Limb (tissue), 2 donors: ENCODE data around the gene SLC25A19.
"Not testable (repeated sequence)": the region's sequence is repeated elsewhere in the genome, so short reads cannot be mapped to it uniquely, and the experiment has no call there.

Experiments used
- DNase-seq, 2 donors: peaks; one replicate each; pipeline ENCODE4 v3.0.0-alpha.2; 2016; ENCODE audit errors: extremely low spot score in 2 of 2

SLC25A19 gene

DNA sequence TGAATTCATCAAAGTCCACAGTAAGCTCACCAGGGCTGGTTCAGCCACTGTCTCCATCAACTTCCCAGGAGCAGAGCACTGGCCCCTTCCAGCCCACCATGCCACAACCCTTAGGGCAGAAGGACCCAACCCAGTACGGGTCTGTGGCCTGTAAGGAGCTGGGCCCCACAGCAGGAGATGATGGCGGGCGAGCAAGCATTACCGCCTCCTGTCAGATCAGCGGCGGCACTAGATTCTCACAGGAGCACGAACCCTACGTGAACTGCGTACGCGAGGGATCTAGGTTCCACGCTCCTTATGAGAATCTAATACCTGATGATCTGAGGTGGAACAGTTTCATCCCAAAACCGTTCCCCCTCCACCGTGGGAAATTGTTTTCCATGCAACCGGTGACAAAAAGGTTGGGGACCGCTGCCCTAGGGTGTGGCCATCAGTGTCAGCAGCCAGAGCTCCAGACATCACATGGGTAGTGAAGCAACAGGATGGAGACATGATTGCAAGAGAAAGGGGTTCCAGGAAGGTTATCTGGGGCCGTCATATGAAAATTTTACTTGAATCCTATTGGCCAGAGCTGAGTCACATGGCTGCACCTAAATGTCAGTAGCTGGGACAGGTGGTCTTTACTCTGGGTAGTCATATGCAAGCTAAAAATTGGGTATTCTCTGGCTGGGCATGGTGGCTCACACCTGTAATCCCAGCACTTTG lies 12.4 kb upstream of the SLC25A19 start:
- no peak for DNase-seq

DNA sequence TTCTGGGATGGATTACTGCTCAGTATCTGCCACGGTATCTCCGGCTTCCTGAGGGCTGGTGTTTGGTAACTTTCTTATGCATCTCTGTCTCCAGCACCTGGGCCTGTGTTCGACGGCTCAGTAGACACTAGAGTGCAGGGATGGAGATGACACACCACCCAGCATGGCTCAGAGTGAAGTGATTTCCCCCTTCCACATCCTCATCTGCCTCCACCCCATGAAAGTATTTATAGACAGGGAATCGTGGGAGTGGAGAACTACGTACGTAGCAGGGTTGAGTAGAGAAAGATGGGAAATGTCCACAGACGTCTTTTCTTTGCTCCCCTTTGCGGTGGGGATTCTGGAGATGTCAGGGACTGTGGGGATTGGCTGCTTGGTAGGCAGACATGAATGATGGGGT lies 11.8 kb upstream of the SLC25A19 start:
- no peak for DNase-seq

DNA sequence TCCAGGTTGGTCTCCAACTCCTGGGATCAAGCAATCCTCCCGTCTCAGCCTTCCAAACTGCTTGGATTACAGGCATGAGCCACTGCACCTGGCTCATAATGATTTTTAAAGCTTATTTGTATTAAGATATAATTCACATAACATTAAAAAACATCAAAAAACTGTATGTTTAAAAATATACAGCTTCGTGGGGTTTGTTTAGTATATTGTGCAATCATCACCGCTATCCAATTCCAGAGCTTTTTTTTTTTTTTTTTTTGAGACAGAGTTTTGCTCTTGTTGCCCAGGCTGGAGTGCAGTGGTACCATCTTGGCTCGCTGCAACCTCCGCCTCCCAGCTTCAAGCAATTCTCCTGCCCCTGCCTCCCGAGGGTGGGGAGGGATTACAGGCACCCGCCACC lies 11.0 kb upstream of the SLC25A19 start:
- no peak for DNase-seq

DNA sequence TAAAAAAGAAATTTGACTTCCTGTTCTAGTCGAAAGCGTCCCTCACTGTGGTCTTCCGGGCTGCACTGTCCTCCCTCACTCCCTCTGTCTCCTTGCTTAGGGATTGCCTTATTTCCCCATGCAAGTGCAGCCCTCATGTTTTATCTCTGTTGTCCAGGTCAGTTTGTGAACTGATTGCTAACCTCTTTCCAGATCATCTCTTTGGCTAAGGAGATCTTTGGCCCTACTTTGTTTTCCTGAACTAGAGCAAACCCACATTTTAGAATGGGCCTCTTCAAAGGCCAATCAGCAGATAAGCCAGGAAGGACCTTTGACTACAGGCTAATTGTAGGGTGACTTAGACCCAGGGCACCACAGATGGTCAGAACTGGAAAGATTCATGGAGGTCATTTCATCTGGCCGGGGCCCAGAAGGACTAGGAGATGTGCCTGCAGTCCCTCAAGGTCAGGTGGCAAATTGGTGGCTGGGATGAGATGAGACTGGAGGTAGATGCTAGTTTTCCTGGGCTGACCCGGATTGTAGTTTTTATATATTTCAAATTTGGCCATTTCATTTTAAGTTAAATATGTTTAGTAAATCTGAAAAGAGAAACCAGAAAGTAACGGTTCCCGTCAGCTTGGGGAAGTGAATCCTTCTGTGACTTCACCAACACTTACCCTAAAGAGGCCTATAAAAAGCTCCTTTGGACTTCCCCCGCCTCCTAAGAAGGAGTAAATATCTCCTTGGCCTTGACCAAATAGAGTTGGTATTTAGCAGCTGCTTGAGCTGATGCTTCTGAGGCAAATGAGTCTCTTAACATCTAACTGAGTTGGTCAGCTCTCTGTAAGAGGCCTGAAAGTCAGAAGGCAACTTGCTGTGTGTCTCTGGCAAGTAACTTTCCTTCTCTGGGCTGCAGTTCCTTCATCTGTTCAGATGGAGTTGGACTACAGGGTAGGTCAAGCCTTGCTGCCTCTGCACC lies 6.2 kb upstream of the SLC25A19 start:
- DNase-seq: no peak

DNA sequence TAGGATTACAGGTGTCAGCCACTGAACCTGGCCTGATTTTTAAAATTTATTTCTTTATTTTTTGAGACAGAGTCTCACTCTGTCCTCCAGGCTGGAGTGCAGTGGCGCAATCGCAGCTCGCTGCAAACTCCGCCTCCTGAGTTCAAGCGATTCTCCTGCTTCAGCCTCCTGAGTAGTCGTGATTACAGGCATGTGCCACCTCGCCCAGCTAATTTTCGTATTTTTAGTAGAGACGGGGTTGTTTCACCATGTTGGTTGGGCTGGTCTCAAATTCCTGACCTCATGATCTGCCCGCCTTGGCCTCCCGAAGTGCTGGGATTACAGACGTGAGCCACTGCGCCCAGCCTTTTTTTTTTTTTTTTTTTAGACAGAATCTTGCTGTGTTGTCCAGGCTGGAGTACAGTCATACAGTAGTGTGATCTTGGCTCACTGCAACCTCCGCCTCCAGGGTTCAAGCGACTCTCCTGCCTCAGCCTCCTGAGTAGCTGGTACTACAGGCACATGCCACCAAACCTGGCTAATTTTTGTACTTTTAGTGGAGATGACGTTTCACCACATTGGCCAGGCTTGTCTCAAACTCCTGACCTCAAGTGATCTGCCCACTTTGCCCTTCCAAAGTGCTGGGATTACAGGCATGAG lies 3.7 kb upstream of the SLC25A19 start:
- DNase-seq: not testable (repeated sequence)

DNA sequence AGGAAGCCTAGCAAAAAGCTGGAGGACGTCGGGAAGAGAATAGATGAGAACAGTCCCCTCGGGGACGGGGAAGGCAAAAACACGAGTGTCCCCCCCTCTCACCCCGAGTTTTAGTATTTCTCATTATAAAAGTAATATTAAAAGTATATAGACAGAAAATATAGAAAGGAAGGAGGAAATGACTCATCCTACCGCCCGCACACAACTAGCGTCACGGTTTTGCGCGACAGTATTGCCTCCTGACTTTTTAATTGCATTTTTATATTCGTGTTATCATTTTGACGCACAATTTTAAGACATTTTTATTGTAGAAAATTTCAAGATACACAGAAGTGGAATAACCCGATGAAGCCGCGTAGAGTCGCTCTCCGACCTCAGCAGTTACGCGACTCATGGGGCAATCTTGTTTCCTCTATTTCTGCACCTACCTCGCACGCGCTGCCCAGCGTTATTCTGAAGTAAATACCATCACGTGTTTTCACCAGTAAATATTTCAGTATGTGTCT lies 652 bp upstream of the SLC25A19 start:
- peak; percentile 21 to 46 for DNase-seq

DNA sequence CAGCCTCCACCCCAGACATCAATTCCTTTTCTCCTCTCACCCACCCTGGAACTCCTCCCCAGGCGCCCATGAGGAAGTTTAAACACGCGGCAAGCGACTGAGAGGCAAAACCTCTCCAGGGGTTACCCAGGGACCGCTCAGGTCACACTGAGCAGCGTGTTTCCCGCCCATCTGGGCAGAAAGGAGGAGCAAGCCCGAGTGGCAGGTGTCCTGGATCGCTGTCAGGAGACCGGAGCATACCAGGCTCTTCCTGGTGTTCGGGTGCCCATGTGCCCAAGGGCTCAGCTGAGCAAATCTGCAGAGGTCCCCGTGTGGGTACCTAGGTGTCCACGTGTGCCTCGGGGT lies 491 bp downstream of the SLC25A19 start:
- DNase-seq: no peak

DNA sequence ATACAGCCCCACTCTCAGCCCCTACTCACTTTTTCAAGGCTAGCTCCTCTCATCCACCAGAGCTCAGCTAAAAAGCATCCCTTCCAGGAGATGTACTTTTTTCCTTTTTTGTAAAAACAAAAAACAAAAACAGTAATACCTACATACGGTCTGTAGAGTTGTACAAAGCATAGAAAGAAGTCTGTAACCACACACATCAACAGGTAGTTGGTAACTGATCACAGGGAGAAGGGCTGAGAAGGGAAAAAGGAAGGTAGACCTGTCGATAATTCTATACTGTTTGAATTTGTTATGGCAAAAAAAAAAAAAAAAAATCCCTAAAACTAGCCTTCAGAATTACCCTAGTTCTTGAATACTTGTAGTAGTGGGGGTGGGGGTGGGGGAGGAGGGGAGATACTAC lies 874 bp downstream of the SLC25A19 start:
- DNase-seq: no peak

DNA sequence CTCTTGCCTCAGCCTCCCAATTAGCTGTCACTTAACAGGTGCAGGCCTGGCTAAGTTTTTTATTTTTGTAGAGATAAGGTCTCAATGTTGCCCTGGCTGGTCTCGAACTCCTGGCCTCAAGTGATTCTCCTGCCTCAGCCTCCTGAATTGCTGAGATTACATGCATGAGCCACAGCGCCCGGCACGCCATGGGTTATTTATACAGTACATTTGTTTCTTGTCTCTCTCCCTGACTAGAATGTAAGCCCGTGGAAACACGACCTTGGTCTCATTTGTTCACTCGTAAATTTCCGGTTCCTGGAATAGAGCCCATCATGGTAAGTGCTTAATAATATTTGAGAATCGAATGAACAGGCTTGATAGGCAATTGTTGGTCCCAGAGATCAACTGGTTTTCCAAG lies 2.0 kb downstream of the SLC25A19 start:
- DNase-seq: no peak

DNA sequence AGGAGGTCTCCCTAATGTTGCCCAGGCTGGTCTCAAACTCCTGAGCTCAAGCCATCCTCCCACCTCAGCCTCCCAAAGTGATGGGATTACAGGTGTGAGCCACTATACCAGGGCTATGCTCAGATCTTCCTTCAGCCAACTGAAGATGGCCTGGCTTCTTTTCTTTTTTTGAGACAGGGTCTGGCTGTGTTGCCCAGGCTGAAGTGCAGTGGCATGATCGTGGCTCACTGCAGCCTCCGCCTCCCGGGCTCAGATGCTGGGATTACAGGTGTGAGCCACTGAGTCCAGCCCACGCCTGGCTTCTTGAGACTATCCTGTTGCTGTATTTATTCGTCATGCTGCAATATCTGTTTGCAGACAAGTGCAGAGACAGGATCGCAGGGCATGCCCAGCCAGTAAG lies 4.1 kb downstream of the SLC25A19 start:
- DNase-seq: no peak

DNA sequence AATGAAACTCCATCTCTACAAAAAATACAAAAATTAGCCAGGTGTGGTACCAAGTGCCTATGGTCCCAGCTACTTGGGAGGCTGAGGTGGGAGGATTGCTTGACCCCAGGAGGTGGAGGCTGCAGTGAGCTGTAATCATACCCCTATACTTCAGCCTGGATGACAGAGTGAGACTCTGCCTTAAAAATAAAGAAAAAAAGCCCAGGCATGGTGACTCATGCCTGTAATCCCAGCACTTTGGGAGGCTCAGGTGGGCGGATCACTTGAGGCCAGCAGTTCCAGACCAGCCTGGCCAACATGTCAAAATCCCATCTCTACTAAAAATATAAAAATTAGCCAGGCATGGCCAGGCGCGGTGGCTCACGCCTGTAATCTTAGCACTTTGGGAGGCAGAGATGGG lies 9.0 kb downstream of the SLC25A19 start:
- not testable (repeated sequence) for DNase-seq

DNA sequence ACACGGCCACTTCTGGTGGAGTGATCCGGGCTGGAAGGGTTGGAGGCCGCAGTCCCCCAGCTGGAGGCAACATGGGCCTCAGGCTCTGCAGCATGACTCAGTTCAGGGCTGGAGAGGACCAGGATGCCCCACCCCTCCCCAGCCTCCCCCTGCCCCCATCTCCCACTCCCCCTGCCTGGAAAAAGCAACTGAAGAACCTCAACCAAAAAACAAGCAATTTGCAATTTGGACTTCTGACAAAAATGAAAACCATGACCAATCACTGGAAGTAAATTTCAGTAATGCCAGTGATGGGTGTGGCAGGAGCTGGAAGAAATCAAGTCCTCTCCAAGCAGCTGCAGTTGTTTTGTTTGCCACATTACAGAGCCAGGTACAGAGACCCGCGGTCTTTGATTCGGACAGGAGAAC lies 11.6 kb downstream of the SLC25A19 start:
- DNase-seq: no peak

DNA sequence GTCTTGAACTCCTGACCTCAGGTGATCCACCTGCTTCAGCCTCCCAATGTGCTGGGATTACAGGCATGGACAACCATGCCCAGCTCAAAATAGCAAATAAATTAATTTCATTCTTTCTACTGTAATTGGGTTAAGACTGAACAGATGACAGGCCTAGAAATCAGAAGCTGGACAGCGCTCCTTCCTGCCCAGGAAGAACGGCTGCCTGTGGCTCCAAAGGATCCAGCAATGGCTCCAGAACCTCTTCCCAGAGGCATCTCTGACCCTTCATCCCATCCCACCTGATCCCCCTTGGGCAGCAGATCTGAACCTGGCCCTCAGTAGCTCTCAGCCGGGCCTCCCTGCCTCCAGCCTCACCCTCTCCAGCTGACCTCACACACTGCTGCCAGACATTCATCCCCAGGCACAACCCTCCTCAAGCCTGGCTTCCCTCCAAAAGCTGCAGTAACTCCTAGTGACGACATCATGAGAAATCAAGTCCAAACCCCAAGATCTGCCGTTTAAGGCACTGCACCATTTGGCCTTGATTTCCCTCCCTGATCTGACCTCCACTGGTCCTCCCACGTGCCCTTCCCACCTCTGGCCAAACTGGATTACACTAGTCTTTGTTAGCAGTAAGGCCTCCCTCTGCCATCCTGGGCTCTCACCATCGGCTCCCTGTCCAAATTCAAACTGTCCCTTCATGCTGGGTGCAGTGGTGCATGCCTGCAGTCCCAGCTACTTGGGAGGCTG lies 15.1 kb downstream of the SLC25A19 start:
- DNase-seq: no peak

DNA sequence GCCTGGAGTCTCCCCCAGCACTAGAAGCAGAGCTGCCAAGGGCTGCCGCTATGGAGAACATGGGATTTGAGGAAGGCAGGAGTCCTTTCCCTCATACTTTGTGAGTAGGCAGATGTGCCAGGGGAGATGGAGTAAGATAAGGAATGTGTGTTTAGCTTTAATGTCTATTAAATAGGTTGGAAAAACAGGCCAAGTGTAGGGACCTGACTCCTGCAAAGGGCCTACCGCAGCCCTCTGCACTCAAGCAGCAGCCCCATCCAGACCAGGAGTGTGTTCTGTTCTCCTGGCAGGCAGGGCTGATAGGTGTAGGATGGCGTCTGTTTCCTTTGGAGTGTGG lies 16.4 kb downstream of the SLC25A19 start:
- DNase-seq: no peak

DNA sequence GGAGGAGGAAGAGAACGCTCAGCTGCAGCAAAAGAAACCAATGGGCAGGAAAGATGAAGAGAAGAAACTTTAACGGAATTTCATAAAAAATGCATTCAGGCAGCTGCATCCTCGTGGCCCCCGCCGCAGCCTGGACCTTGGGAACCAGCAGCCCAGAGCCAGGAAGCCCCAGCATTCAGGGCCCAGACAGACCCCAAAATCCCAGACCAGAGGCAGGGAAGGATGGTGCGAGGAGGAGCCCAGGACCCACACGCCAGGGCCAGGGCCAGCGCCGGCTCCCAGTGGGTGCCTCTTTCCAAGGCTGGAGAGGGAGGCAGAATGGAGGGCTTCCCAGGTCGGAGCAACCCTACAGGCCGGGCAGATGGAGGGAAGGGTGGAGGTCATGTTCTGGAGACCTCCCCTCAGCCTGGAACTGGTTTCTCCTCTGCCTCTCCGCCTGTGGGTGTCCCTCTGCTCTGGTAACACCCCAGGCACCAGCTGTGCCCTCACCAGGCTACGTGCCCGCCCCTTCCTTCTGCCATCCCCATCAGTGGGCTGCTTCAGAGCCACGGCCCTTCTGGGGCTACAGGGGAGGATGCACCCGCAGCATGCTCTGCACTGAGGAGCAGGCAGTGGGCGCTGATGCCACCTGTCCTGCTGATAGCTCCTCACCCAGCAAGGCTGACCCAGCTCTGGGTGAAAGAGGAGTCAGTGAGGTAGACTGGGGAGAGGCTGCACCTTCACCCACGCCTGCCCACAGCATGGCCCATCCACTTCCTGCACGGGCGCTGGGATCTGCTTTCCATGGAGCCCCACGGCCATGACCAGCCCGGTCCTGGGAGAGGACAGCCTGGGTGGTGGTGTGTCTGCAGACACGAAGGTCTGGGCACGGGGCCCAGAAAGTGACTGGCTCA lies 17.0 kb downstream of the SLC25A19 start:
- DNase-seq: no peak

DNA sequence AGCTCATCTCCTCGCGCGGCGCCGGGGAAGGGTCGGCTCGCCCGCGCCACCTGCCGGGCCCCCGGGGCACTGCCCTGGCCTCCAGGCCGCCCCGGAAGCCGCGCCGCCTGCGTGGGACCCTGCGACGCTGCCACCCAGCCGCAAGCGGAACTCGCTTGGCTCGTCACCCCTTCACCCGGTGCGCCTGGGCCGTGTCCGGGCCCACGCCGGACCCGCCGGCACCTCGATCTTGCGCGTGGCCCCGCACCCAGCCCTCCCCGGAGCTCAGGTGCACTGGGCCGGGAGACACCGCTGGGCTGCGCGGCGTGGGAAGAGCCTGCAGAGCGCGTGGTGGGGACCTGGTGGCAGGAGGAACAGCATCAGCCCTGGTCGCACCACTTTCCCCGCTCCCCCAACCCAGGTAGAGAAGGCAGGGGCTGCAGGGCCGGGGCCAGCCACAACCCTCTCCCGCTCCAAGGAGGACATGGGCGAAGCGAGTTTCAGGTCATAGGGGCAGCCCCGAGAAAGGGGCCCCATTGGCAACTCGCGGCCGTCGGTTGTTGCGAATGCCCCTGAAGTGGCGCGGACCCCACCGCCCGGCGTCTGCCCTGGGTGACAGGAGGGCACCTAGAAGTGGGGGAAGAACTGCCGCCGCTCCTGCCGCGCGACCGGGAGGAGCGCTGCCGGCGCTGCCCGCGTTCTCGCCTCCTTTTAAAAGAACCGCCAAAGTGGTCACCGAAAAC lies 17.8 kb downstream of the SLC25A19 start:
- DNase-seq: peak; percentile 73 to 90

DNA sequence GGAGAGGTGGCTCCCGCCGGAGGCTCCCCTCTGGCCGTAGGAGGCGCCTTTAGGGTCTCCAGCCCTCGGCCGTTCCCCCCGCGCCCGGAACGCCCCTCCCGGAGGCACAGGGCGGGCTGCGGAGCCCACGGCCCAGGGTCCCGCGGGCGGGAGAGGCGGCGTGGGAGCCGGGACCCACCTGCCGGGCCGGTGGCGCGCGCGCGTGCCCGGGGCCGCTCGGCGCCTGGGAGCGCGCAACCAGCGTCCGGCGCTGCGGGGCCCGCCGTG lies 18.3 kb downstream of the SLC25A19 start, which contains the start of gene MIF4GD:
MIF4GD (minus strand) TSS at position 266 of the 267 bp plus-strand sequence. CDS start 1,036 bp downstream, outside the sequence.
- no peak for DNase-seq

DNA sequence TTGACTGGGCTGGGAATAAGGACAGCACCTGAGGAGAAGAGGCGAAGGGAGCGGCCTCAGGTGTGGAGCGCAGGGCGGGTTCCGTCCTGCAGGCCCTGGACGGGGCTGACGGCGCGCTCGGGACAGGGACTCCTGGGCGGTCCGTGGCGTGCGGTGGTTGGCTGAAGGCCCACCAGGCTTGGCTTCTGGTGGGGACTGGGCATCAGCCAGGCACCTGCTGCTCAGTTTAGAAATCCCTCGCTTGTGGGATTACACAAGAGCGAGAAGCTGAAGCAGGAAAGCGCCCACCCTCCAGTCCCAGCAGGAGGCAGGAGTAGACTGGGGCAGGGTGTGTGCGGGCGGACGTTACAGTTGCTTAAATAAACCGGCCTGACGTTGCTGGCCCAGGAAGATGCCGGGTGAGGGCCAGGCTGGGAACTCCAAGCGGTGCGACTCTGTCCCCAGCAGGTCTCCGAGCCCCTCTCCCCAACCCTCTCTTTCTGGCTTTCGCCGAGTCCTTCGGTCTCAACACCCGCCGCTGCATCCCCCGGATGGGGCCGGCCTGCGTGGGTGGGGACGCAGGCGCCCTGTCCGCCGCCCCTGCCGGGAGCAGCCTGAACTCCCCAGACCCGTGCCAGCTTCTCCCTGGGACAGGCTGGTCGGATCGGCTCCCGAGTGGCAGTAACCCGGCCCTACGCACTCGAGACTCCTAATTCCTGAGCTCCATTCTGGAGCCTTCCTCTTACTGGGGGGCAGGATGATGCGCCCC lies 18.8 kb downstream of the SLC25A19 start:
- peak; percentile 30 to 75 for DNase-seq

DNA sequence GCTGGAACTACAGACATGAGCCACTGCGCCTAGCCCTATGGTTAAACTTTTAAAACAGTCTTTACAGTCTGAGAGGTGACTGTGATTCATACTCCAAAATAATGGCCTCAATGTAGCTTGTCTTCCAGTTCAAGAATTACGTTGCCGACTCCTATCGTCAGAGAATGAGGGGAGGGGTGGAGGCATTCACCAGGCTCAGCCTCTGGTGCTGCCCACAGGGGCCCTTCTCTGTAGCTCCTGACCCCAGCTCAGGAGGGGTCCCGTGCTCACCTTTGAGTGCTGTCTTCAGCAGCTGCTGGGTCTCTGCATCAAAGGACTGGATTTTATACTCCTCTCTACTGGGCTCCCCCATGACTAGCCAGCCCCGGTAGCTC lies 19.4 kb downstream of the SLC25A19 start:
- no peak for DNase-seq
